ENCODE results near the gene FGF12. TPM values are rescaled to one million over a fixed set of nuclear protein-coding genes. Genes with fewer than 3 reads are reported as not detected.

FGF12 gene
- total RNA-seq, 1 experiment from 2014 or later, result 0.07 TPM

DNA sequence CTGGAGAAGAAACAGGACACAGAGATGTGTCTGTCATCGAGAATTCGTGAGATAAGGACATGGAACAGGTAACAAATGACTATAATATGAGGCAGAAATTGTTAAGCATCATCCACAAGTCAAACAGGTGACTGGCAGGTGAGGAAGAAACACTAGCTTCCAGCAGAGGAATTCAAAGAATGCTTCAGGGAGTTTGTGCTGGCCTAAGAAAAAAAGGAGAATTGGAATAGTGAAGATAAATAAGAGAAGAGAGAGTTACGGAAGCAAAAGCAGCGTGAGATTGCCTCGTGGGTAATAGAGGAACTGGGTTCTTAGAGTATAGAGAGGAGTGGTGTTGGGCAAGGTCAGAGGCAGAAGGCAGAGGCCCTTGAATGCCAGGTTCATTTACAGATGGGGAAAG, 22.9 kb upstream of the FGF12 start:
- Histone ChIP-seq H3K9ac (ENCODE audit: low read length) (no peak overlapping the region), H3K9me3 (ENCODE audit: control insufficient read depth in 1 of 2, insufficient read depth in 1 of 2, low read depth in 1 of 2, low read length in 2 of 2) (no peaks in the 10 kb centered on the region), H3K4me1 (ENCODE audit: control insufficient read depth in 1 of 2, insufficient read depth in 2 of 2, low read length in 2 of 2) (no peaks in the 10 kb centered on the region), H3K4me2 (ENCODE audit: low read length) (no peak overlapping the region), H3K79me2 (ENCODE audit: insufficient read depth, low read length) (no peaks in the 10 kb centered on the region), H3K4me3 (replicated peaks in 1 of 2; ENCODE audit: low read depth in 1 of 2, low read length in 2 of 2) (no peak overlapping the region), H3K27me3 (ENCODE audit: insufficient read depth, low read length) (peaks cover 18% of the 10 kb centered on the region), H4K20me1 (ENCODE audit: insufficient read depth) (no peaks in the 10 kb centered on the region; the same call in 1 of the 2 replicates), H3K36me3 (ENCODE audit: control insufficient read depth in 1 of 2, insufficient read depth in 2 of 2, low read length in 2 of 2) (no peaks in the 10 kb centered on the region), H2AFZ (ENCODE audit: low read depth, low read length, poor library complexity, severe bottlenecking) (no peak overlapping the region), H3K9me2 (ENCODE audit: insufficient read depth) (no peaks in the 10 kb centered on the region), H3K27ac (ENCODE audit: low read depth, low read length) (no peak overlapping the region)
- intact Hi-C loops (cut with micrococcal nuclease), result no loop called here
- RAD21 ChIA-PET (ENCODE audit: low non-redundant PET in 1 of 2, low total read pairs in 2 of 2, uncharacterized antibody in 2 of 2, unreplicated experiment in 2 of 2), result no interaction called here
- no peak for ATAC-seq
- TF ChIP-seq SIN3A (IDR thresholded peaks at IDR 0.05; ENCODE audit: low read depth), result no peak
- TF ChIP-seq ELF1 (IDR thresholded peaks at IDR 0.05; ENCODE audit: borderline replicate concordance, low read depth), result no peak
- TF ChIP-seq EZH2 (IDR thresholded peaks at IDR 0.05), result no peak
- TF ChIP-seq, protein P1, sequence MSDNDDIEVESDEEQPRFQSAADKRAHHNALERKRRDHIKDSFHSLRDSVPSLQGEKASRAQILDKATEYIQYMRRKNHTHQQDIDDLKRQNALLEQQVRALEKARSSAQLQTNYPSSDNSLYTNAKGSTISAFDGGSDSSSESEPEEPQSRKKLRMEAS (IDR thresholded peaks at IDR 0.05), result no peak
- no peak for TF ChIP-seq FOSL1 (IDR thresholded peaks at IDR 0.05; ENCODE audit: low read depth)
- no peak for TF ChIP-seq TCF7L2 (IDR thresholded peaks at IDR 0.05; ENCODE audit: borderline replicate concordance, extremely low read depth, insufficient read depth, insufficient read length)
- no peak for TF ChIP-seq RAD21 (IDR thresholded peaks at IDR 0.05; ENCODE audit: low read depth)
- TF ChIP-seq, protein P2, sequence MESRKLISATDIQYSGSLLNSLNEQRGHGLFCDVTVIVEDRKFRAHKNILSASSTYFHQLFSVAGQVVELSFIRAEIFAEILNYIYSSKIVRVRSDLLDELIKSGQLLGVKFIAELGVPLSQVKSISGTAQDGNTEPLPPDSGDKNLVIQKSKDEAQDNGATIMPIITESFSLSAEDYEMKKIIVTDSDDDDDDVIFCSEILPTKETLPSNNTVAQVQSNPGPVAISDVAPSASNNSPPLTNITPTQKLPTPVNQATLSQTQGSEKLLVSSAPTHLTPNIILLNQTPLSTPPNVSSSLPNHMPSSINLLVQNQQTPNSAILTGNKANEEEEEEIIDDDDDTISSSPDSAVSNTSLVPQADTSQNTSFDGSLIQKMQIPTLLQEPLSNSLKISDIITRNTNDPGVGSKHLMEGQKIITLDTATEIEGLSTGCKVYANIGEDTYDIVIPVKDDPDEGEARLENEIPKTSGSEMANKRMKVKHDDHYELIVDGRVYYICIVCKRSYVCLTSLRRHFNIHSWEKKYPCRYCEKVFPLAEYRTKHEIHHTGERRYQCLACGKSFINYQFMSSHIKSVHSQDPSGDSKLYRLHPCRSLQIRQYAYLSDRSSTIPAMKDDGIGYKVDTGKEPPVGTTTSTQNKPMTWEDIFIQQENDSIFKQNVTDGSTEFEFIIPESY (IDR thresholded peaks at IDR 0.05; ENCODE audit: extremely low read depth, insufficient replicate concordance, low read length), result no peak
- TF ChIP-seq, protein P3, sequence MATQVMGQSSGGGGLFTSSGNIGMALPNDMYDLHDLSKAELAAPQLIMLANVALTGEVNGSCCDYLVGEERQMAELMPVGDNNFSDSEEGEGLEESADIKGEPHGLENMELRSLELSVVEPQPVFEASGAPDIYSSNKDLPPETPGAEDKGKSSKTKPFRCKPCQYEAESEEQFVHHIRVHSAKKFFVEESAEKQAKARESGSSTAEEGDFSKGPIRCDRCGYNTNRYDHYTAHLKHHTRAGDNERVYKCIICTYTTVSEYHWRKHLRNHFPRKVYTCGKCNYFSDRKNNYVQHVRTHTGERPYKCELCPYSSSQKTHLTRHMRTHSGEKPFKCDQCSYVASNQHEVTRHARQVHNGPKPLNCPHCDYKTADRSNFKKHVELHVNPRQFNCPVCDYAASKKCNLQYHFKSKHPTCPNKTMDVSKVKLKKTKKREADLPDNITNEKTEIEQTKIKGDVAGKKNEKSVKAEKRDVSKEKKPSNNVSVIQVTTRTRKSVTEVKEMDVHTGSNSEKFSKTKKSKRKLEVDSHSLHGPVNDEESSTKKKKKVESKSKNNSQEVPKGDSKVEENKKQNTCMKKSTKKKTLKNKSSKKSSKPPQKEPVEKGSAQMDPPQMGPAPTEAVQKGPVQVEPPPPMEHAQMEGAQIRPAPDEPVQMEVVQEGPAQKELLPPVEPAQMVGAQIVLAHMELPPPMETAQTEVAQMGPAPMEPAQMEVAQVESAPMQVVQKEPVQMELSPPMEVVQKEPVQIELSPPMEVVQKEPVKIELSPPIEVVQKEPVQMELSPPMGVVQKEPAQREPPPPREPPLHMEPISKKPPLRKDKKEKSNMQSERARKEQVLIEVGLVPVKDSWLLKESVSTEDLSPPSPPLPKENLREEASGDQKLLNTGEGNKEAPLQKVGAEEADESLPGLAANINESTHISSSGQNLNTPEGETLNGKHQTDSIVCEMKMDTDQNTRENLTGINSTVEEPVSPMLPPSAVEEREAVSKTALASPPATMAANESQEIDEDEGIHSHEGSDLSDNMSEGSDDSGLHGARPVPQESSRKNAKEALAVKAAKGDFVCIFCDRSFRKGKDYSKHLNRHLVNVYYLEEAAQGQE (IDR thresholded peaks at IDR 0.05; ENCODE audit: low read depth), result no peak
- TF ChIP-seq, protein P4, sequence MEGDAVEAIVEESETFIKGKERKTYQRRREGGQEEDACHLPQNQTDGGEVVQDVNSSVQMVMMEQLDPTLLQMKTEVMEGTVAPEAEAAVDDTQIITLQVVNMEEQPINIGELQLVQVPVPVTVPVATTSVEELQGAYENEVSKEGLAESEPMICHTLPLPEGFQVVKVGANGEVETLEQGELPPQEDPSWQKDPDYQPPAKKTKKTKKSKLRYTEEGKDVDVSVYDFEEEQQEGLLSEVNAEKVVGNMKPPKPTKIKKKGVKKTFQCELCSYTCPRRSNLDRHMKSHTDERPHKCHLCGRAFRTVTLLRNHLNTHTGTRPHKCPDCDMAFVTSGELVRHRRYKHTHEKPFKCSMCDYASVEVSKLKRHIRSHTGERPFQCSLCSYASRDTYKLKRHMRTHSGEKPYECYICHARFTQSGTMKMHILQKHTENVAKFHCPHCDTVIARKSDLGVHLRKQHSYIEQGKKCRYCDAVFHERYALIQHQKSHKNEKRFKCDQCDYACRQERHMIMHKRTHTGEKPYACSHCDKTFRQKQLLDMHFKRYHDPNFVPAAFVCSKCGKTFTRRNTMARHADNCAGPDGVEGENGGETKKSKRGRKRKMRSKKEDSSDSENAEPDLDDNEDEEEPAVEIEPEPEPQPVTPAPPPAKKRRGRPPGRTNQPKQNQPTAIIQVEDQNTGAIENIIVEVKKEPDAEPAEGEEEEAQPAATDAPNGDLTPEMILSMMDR (IDR thresholded peaks at IDR 0.05 in 2 of 3, conservative IDR thresholded peaks at IDR 0.05 in 1 of 3; ENCODE audit: borderline replicate concordance in 1 of 3, insufficient read depth in 1 of 3, low read depth in 2 of 3, low read length in 2 of 3), result no peak
- no peak for TF ChIP-seq JUND (IDR thresholded peaks at IDR 0.05)
- TF ChIP-seq CBX3 (IDR thresholded peaks at IDR 0.05; ENCODE audit: low read depth), result no peak
- no peak for TF ChIP-seq POLR2AphosphoS5 (IDR thresholded peaks at IDR 0.05; ENCODE audit: low read depth, low read length)
- BruUV-seq (replicated peaks), result no TSS peak
- POLR2A ChIA-PET, result no interaction called here
- no peak for DNase-seq (ENCODE audit: low read depth, low spot score)
- CTCF ChIA-PET, result no interaction called here
